NK-92 treated with Interleukin-12 subunit alpha and Interleukin-12 subunit beta, amount 100 ng/mL, for 24 hours (cell line): ENCODE measurements around the gene CGB2.
"Not testable (repeated sequence)": the region's sequence is repeated elsewhere in the genome, so short reads cannot be mapped to it uniquely, and the experiment has no call there.

ENCODE experiments used
- DNase-seq: peaks from one replicate; lab custom pipeline; 2025; lab: John Stamatoyannopoulos, UW

CGB2 gene

DNA sequence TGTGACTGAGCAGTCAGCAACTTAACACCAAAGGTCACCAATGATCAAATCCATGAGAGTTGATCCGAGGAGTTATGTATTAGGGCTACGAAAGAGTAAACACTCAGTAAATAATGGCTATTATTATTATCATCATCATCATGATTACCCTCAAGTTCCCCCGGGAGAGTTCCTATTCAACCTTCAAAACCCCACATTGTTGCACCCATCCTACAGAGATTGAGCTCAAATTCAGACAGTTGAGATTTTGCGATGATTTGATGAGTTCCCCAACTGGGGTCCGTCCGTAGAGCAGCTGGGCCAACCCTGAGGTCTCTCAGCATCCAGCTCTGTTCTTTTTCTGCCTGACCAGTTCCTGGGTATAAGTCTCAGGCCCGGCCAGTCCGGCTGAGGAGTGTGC, 6.4 kb downstream of the CGB2 start:
- DNase-seq = not testable (repeated sequence)

DNA sequence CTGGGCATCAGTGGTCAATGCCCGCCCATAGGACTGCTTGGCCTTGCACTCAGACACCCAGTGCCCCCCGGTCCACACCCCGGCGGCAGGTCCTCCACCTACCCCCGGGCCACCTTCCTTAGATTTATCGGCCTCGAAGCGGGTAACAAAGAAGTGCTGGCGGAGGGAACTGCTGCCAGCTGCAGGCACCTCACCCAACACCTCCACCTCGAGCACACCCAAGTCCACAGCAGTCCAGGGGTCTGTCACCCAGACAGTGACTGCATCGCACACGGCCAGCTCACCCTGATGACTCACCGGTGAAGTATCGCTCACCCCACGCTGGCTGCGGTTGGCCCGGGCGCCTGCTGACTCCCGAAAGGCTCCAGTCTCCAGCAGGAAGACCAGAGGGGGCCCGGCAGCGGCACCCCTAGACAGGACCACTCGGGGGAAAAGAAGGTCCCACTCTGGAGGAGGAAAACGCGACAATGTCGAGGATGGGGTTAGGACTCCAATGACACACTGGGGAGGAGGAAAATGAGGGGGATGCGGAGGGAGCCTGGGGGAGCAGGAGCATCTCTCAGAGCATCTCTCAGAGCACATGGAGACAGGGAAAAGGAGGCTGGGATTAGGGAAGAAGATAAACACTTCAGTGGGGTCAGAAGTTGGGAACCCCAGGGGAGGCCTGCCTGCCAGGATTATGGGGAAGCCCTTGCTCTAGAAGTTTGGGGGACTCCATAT, 7.0 kb downstream of the CGB2 start:
- DNase-seq = not testable (repeated sequence)

DNA sequence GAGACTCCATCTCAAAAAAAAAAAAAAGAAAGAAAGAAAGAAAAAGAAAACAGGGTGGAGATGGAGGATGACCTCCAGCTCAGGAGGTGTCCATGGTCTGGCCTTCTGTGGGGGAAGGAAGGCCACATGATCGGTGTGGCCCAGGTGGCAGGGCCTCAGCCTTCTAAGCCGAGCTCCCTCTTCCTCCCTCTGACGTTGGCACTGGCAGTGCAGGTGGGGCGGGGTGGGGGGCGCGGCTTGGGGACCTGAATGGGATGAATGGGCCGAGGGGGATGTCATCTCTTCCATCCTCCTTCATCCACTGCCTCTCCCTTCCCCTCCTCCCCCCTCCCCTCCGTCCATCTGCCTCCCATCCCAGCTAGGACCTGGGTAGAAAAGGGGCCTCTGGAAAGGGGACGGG, 8.0 kb downstream of the CGB2 start:
- DNase-seq = not testable (repeated sequence)

DNA sequence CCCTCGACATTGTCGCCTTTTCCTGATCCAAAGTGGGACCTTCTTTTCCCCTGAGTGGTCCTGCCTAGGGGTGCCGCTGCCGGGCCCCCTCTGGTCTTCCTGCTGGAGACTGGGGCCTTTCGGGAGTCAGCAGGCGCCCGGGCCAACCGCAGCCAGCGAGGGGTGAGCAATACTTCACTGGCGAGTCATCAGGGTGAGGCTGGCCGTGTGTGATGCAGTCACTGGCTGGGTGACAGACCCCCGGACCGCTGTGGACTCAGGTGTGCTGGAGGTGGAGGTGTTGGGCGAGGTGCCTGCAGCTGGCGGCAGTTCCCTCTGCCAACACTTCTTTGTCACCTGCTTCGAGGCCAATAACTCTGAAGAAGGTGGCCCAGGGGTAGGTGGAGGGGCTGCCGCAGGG, 10.5 kb downstream of the CGB2 start:
- no peak for DNase-seq

DNA sequence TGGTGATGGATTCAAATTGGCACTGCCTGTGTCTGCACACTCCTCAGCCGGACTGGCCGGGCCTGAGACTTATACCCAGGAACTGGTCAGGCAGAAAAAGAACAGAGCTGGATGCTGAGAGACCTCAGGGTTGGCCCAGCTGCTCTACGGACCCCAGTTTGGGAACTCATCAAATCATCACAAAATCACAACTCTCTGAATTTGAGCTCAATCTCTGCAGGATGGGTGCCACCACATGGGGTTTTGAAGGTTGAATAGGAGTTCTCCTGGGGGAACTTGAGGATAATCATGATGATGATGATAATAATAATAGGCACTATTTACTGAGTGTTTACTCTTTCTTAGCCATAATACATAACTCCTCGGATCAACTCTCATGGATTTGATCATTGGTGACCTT, 11.0 kb downstream of the CGB2 start:
- DNase-seq = not testable (repeated sequence)

DNA sequence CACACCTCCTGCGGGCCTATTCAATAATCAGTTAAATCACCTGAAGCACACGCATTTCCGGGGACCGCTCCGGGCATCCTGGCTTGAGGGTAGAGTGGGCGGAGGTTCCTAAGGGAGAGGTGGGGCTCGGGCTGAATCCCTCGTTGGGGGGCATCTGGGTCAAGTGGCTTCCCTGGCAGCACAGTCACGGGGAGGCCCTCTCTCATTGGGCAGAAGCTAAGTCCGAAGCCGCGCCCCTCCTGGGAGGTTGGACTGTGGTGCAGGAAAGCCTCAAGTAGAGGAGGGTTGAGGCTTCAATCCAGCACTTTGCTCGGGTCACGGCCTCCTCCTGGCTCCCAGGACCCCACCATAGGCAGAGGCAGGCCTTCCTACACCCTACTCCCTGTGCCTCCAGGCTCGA, 11.9 kb downstream of the CGB2 start, which contains the start of gene CGB5:
Gene CGB5 (plus strand): TSS at position 301 of the 400 bp plus-strand sequence. CDS start 362 bp downstream, outside the sequence.
- DNase-seq = not testable (repeated sequence)

DNA sequence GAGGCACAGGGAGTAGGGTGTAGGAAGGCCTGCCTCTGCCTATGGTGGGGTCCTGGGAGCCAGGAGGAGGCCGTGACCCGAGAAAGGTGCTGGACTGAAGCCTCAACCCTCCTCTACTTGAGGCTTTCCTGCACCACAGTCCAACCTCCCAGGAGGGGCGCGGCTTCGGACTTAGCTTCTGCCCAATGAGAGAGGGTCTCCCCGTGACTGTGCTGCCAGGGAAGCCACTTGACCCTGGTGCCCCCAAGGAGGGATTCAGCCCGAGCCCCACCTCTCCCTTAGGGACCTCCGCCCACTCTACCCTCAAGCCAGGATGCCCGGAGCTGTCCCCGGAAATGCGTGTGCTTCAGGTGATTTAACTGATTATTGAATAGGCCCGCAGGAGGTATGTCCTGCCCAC, 17.3 kb downstream of the CGB2 start, which contains the start of gene CGB8:
Gene CGB8 (minus strand): TSS at position 101 of the 400 bp plus-strand sequence. CDS start 372 bp downstream, outside the sequence.
- not testable (repeated sequence) for DNase-seq

DNA sequence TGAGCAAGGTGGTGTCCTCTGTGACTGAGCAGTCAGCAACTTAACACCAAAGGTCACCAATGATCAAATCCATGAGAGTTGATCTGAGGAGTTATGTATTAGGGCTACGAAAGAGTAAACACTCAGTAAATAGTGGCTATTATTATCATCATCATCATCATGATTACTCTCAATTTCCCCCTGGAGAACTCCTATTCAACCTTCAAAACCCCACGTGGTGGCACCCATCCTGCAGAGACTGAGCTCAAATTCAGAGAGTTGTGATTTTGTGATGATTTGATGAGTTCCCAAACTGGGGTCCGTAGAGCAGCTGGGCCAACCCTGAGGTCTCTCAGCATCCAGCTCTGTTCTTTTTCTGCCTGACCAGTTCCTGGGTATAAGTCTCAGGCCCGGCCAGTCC, 18.1 kb downstream of the CGB2 start:
- not testable (repeated sequence) for DNase-seq

DNA sequence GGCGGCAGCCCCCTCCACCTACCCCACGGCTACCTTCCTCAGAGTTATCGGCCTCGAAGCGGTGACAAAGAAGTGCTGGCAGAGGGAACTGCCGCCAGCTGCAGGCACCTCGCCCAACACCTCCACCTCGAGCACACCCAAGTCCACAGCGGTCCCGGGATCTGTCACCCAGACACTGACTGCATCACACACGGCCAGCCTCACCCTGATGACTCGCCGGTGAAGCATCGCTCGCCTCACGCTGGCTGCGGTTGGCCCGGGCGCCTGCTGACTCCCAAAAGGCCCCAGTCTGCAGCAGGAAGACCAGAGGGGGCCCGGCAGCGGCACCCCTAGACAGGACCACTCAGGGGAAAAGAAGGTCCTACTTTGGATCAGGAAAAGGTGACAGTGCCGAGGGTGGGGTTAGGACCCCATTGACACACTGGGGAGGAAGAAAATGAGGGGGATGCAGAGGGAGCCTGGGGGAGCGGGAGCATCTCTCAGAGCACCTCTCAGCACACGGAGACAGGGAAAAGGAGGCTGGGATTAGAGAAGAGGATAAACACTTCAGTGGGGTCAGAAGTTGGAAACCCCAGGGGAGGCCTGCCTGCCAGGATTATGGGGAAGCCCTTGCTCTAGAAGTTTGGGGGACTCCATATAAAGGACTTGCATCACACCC, 18.8 kb downstream of the CGB2 start:
- not testable (repeated sequence) for DNase-seq

DNA sequence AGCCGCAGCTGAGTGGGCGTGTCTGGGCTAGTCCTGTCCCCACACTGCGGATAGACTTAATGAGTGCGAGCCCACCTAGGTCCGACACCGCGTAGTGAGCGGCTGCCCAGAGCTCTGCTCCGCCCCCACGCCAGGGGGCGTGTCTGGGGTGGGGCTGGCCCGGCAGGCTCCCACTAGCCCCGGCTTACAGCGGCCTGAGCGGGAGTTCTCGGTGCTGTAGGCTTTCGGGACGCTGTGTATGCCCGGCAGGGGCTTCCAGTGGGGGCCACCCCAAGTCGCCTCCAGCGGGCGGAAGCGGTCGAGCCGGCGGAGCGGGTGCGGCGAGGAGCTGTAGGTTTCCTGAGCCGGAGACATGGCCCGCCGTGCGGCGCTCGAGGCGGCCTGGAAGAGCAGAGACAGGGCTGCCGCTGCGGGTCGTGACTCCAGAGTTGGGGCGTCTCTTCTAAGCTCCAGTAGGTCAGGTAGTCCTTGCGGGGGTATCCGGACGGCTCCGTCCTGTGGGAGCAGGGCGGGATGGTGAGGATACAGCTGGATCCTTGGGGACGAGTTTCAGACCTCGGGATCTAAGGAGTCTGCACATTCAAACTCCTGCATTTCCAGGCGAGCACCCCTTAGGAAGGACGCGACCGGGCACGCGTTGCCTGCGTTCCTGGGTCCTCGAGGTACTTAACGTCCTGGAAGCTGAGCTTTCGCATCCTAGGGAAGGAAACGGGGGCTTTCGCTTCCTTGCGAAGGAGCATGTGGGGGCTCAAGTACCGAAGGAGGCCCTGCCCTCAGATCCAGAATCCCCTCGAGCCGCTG, 24.6 kb downstream of the CGB2 start:
- no peak for DNase-seq

DNA sequence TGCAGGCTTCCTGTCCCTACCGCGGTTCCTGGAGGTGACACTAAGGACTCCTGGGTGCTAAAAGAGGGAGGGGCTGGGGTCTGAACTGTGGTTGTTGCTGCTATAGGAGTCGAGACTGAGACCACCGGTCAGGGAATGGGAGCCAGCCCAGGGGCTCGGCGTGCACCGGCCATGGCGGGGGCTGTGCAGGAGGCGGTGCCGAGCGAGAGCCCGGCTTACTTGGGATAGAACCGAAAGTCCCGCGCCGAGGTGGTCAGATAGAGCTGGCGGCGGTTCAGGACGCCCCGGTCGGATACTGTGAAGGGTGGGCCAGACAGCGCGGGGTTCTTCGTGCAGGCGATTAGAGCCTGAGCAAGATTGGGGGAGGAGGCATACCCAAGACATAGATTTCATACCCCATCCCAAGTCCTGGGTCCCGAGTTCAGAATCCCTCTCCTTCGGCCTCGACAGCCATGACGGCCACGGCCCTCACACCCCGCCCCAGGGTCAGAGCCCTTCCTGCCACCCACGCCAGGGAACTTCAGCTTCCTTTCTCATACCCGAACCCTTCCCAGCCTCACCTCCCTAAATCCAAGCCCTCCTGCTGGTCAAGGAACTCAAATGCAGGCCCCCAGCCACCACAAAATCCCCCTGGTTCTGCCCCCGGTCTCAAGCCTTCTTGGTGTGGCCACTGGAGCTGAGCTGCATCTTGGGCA, 25.4 kb downstream of the CGB2 start:
- not testable (repeated sequence) for DNase-seq

DNA sequence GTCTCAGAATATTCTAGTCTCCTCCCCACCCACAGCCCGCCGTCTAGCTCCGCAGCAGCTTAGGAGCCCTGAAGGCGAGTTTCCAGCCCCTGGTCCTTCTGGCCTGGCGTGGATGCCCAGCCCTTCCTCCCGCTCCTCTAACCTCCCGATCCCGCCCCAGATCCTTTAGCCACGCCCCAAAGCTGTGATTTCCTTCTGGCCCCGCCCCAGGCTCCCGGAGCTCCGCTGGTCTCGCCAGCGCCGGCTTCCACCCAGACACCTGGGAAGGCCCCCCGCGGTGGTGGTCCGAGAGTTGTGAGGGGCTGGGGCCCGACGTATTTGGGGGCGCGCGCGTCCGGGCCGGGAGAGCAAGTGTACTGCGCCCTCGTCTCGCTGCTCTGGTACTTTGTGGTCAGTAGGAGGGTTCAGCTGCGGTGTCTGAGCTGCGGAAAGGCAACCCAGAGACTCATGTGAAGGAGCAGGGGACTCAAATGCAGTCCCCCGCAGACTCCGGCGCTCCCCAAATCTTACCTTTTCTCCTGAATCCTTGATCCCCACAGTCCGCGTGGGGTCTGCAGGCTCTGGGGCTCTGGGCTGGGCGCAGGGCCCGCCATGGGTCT, 26.0 kb downstream of the CGB2 start, which contains the start of gene CGB7:
Gene CGB7 (minus strand): TSS at position 114 of the 599 bp plus-strand sequence. CDS start 2,374 bp downstream, outside the sequence.
- no peak for DNase-seq

DNA sequence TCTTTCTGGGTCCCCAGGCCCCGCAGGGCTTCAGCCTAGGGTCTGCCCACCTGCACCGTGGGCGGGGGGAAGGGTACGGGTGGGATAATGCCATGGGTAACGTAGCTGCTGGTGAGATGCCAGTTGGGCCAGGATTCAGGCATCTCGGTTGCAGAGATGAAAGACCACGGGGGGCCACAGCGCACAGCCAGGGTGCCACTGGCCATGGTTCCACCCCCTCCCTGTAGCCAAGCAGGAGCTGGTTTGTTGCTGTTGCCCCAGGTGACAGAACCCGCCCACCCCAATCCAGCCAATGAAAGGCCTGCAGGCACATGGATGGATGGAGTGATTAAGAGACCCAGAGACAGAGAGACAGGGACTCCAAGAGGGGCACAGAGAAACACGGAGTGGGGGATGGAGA, 26.9 kb downstream of the CGB2 start:
- DNase-seq = no peak

DNA sequence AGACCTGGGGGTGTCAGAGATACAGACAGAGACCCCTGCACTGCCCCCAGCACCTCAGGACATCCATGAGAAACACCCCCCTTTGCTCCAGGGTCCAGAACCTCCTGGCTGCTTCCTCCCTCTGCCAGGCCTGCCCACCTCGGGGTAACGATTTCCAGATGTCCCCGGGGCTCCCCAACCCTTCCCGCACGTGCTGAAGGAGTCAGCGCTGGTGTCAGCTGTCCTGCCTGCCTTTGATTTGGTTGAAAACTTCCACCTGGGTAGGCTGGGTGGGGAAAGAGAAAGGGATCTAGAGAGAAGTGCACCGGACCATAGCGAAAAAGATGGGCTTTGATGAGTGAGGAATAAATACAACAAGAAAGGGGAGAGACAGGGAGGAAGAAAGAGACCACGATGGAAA, 27.4 kb downstream of the CGB2 start:
- no peak for DNase-seq

DNA sequence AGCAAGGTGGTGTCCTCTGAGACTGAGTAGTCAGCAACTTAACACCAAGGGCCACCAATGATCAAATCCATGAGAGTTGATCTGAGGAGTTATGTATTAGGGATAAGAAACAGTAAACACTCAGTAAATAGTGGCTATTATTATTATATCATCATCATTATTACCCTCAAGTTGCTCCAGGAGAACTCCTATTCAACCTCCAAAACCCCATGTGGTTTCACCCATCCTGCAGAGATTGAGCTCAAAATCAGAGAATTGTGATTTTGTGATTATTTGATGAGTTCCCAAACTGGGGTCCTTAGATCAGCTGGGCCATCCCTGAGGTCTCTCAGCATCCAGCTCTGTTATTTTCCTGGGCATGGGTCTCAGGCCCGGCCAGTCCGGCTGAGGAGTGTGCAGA, 29.3 kb downstream of the CGB2 start:
- no peak for DNase-seq

DNA sequence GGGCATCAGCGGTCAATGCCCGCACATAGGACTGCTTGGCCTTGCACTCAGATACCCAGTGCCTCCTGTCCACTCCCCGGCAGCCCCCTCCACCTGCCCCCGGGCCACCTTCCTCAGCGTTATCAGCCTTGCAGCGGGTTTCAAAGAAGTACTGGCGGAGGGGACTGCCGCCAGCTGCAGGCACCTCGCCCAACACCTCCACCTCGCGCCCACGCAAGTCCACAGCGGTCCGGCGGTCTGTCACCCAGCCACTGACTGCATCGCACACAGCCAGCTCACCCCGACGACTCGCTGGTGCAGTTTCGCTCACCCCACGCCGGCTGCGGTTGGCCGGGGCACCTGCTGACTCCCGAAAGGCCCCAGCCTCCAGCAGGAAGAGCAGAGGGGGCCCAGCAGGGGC, 29.8 kb downstream of the CGB2 start:
- DNase-seq = no peak

DNA sequence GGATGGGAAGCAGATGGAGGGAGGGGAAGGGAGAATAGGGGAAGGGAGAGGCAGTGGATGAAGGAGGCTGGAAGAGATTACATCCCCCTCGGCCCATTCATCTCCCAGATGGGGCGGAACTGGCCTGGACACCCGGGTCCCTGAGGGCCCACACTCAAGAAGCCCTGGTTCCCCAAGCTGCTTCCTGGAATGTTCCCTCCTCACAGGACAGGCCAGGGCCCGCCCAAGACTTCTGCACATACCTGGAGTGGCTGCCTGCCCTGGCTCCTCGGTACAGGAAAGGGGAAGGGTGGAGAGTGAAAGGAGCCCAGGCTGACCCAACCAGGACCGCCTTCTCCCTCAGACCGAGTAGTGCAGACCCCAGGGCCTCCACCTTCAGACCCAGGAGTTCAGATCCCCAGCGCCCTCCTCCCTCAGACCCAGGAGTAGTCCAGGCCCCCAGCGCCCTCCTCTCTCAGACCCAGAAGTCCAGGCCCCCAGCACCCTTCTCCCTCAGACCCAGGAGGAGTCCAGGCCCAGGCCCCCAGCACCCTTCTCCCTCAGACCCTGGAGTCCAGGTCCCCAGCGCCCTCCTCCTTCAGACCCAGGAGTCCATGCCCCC, 32.4 kb downstream of the CGB2 start:
- no peak for DNase-seq

DNA sequence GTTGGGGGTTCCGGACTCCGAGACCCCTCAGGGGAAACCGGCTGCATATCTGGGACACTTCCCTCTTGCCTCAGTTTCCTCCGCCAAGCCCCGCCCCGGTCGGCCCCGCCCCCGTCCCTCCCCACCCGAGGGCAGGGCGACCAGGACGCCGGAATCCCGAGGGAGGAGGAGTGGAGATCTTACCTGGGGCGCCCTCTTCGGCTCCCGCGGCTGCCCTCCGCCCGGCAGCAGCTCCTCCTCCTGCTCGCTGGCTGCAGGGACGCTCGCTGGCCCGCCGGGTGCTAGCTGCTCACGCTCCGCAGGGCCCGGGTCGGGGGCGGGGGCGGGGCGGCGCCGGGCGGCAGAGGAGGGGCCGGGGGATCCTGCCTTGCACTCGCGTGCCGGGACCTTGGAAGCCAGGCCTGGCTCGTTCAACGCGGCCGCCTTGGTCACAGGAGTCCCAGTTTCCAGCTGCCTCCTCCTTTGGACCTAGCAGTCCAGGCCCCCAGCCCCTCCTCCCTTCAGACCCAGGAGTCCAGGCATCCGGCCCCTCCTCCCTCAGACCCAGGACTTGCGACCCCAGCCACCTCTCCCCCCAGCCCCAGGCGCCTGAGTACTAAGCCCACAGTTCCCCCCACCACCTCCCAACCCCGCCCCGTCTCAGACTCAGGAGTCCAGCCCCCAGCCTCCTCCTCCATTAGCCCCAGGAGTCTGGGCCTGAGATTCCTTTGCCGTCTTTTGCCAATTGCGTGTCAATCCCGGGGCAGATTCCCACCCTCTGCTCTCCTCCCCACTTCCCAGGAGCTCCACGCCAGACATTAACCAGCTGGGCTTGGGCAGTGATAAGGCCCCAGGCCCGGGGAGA, 33.3 kb downstream of the CGB2 start, which contains the start of gene NTF4:
Gene NTF4 (minus strand): TSS at position 51 of the 844 bp plus-strand sequence. CDS start 2,821 bp downstream, outside the sequence.
- DNase-seq = no peak

DNA sequence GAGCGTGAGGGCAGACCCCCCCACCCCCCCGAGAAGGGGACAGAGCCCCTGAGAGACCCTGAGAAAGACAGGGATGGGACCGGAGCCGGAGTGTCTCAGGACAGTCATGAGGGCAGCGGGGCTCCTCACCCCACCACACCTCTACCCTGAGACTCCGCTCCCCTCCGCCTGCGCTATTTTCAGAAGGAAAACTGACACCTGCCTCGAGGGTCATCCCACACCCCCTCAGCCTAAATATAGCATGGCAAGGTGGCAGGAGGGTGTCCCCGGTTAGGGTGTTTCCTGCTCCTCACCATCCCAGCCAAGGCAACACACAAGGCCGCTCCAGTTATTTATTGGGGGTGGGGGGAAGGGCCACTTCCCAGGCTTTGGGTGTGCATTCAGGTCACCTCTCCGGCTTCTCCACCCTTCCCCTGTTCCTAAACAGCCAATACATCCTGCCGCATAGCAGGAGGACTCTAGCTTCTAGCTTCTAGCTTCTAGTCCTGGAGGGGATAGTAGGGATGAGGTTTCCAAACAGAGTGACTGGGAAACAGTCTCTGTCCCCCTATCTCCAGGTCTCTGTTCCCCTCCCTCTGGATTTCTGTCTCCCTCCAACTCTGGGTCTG, 34.3 kb downstream of the CGB2 start:
- no peak for DNase-seq
